DOHH2 (cell line): Measurements from ENCODE around the gene RIPOR3.

Source experiments
- CTCF ChIP-seq: fragments of 200-600 bp; sonication (generic); IDR thresholded peaks from one replicate; pipeline ENCODE4 v1.5.1; 2014; ENCODE audit warnings: antibody characterized with exemption, mild to moderate bottlenecking, low read depth, low read length; ENCODE audit not compliant: poor library complexity, severe bottlenecking
- EZH2phosphoT487 ChIP-seq: fragments of 200-600 bp; sonication (generic); IDR thresholded peaks from 2 replicates; pipeline ENCODE4 v1.6.1; 2017; ENCODE audit warnings: borderline replicate concordance, mild to moderate bottlenecking, antibody characterized with exemption, low read length, moderate library complexity, mixed read lengths

- TF ChIP-seq CTCF (no peak), EZH2phosphoT487 (no peak)
Observed at GRCh38 chr20:50725724-50726005, 34.3 kb upstream of the RIPOR3 start.
